ENCODE measurements around the gene ARHGEF28.

- TF ChIP-seq YY1 (IDR thresholded peaks at IDR 0.05; ENCODE audit: extremely low read depth, insufficient replicate concordance, low read depth, low read length) (no peak), CTCF (IDR thresholded peaks at IDR 0.05 in 2 of 3, conservative IDR thresholded peaks at IDR 0.05 in 1 of 3; ENCODE audit: borderline replicate concordance in 1 of 3, insufficient read depth in 1 of 3, low read depth in 2 of 3, low read length in 2 of 3) (no peak), POLR2A (IDR thresholded peaks at IDR 0.05; ENCODE audit: borderline replicate concordance, extremely low read depth, insufficient read depth, insufficient read length) (no peak), RAD21 (IDR thresholded peaks at IDR 0.05; ENCODE audit: low read depth) (no peak), SP1 (IDR thresholded peaks at IDR 0.05; ENCODE audit: low read depth) (no peak), EZH2 (IDR thresholded peaks at IDR 0.05) (no peak), ZFX (IDR thresholded peaks at IDR 0.05) (no peak), EZH2phosphoT487 (IDR thresholded peaks at IDR 0.05; ENCODE audit: borderline replicate concordance) (no peak), POLR2AphosphoS5 (IDR thresholded peaks at IDR 0.05; ENCODE audit: low read depth, low read length) (no peak), ELF1 (IDR thresholded peaks at IDR 0.05; ENCODE audit: borderline replicate concordance, low read depth) (no peak), CEBPB (IDR thresholded peaks at IDR 0.05; ENCODE audit: low read depth) (no peak), ZNF274 (IDR thresholded peaks at IDR 0.05; ENCODE audit: low read depth, low read length) (no peak)
- TF ChIP-seq, protein P1, sequence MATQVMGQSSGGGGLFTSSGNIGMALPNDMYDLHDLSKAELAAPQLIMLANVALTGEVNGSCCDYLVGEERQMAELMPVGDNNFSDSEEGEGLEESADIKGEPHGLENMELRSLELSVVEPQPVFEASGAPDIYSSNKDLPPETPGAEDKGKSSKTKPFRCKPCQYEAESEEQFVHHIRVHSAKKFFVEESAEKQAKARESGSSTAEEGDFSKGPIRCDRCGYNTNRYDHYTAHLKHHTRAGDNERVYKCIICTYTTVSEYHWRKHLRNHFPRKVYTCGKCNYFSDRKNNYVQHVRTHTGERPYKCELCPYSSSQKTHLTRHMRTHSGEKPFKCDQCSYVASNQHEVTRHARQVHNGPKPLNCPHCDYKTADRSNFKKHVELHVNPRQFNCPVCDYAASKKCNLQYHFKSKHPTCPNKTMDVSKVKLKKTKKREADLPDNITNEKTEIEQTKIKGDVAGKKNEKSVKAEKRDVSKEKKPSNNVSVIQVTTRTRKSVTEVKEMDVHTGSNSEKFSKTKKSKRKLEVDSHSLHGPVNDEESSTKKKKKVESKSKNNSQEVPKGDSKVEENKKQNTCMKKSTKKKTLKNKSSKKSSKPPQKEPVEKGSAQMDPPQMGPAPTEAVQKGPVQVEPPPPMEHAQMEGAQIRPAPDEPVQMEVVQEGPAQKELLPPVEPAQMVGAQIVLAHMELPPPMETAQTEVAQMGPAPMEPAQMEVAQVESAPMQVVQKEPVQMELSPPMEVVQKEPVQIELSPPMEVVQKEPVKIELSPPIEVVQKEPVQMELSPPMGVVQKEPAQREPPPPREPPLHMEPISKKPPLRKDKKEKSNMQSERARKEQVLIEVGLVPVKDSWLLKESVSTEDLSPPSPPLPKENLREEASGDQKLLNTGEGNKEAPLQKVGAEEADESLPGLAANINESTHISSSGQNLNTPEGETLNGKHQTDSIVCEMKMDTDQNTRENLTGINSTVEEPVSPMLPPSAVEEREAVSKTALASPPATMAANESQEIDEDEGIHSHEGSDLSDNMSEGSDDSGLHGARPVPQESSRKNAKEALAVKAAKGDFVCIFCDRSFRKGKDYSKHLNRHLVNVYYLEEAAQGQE (IDR thresholded peaks at IDR 0.05; ENCODE audit: low read depth) = no peak
Measured at GRCh38 chr5:73764586-73764985, 138.6 kb downstream of the ARHGEF28 start.
